Activated CD4-positive, alpha-beta T cell treated with anti-CD3 and anti-CD28 coated beads, Interleukin-2, amount 50 U/mL, for 4 hours (primary cell): ENCODE measurements around the gene SHANK2.

Experiments used
- DNase-seq, 2 experiments: peaks; one replicate each; pipeline ENCODE4 v3.0.0-alpha.2; 2020

The SHANK2 gene

GRCh38 chr11:71218789-71219499 lies 33.4 kb downstream of the SHANK2 start:
- DNase-seq: no peak

GRCh38 chr11:71215425-71215965 lies 36.9 kb downstream of the SHANK2 start:
- DNase-seq: no peak

- no peak for DNase-seq
These were observed 37.6 kb downstream of the SHANK2 start for GRCh38 chr11:71214553-71215424.

- DNase-seq: no peak
These were observed 38.5 kb downstream of the SHANK2 start for GRCh38 chr11:71213696-71214552.

GRCh38 chr11:71212871-71213559 lies 39.4 kb downstream of the SHANK2 start:
- no peak for DNase-seq

- DNase-seq: no peak
These were observed 40.7 kb downstream of the SHANK2 start for GRCh38 chr11:71211631-71212030.

GRCh38 chr11:71210861-71211260 lies 41.5 kb downstream of the SHANK2 start:
- DNase-seq: no peak

- no peak for DNase-seq
These were observed 42.7 kb downstream of the SHANK2 start for GRCh38 chr11:71209656-71210055.

- DNase-seq: no peak
These were observed 43.2 kb downstream of the SHANK2 start for GRCh38 chr11:71209181-71209580.

- DNase-seq: no peak
These were observed 44.2 kb downstream of the SHANK2 start for GRCh38 chr11:71208011-71208774.

GRCh38 chr11:71207563-71207962 lies 44.8 kb downstream of the SHANK2 start:
- DNase-seq: no peak

GRCh38 chr11:71206186-71206585 lies 46.2 kb downstream of the SHANK2 start:
- DNase-seq: no peak

GRCh38 chr11:71204748-71205664 lies 47.4 kb downstream of the SHANK2 start:
- DNase-seq: no peak

- DNase-seq: no peak
These were observed 48.1 kb downstream of the SHANK2 start for GRCh38 chr11:71204294-71204693.

- DNase-seq: no peak
These were observed 48.7 kb downstream of the SHANK2 start for GRCh38 chr11:71203681-71204080.

GRCh38 chr11:71202966-71203365 lies 49.4 kb downstream of the SHANK2 start:
- no peak for DNase-seq

GRCh38 chr11:71202598-71202944 lies 49.8 kb downstream of the SHANK2 start:
- DNase-seq: no peak
